HEK293 (cell line): ENCODE data around the gene MARK3.
A peak's percentile ranks its signal among the peaks of the same experiment; 100 is the strongest.

Experiments
- CTCF ChIA-PET: fragments of 350-600 bp; formaldehyde crosslinking; extraction: SDS; loops from one replicate; lab custom pipeline; 2021; ENCODE audit warnings: antibody characterized with exemption; lab: Yijun Ruan, JAX
- POLR2A ChIA-PET: fragments of 300-600 bp; formaldehyde crosslinking; extraction: SDS; loops from one replicate; lab custom pipeline; 2020; ENCODE audit warnings: antibody characterized with exemption, inconsistent platforms; lab: Yijun Ruan, JAX
- H3K27ac ChIP-seq: fragments of 200-500 bp; sonication (Bioruptor generic); 2 replicates; pipeline ENCODE4 v1.5.1; 2014; ENCODE audit warnings: low read depth, low read length, control low read depth, inconsistent platforms; ENCODE audit errors: extremely low read depth
- H3K36me3 ChIP-seq, 2 experiments: fragments of 200-500 bp in 1 of 2; sonication (Bioruptor generic) in 1 of 2; 1 replicate in 1 of 2; 2 replicates in 1 of 2; pipeline ENCODE4 v1.5.1; 2014 to 2017; ENCODE audit warnings: inconsistent platforms in 2 of 2, low read length in 2 of 2; ENCODE audit not compliant: control insufficient read depth in 2 of 2, insufficient read depth in 1 of 2
- H3K4me1 ChIP-seq: fragments of 200-500 bp; sonication (Bioruptor generic); 2 replicates; pipeline ENCODE4 v1.5.1; 2014; ENCODE audit warnings: mild to moderate bottlenecking, low read length, inconsistent platforms; ENCODE audit not compliant: control insufficient read depth, insufficient read depth
- H3K4me3 ChIP-seq: 2 replicates; pipeline ENCODE4 v1.5.1; 2011; ENCODE audit warnings: low read depth, mild to moderate bottlenecking, control low read depth, low read length, moderate library complexity
- H3K9me3 ChIP-seq: fragments of 200-500 bp; sonication (Bioruptor generic); 2 replicates; pipeline ENCODE4 v1.5.1; 2014; ENCODE audit warnings: low read depth, low read length, inconsistent platforms; ENCODE audit not compliant: control insufficient read depth, insufficient read depth
- ATF2 ChIP-seq: fragments of 450-650 bp; formaldehyde crosslinking; IDR thresholded peaks from 2 replicates; pipeline ENCODE4 v1.5.1; 2016; ENCODE audit warnings: missing biosample characterization, missing genetic modification characterization, low read depth
- BCL6B ChIP-seq: fragments of 450-650 bp; formaldehyde crosslinking; IDR thresholded peaks from 2 replicates; pipeline ENCODE4 v1.5.1; 2017; ENCODE audit warnings: missing biosample characterization, missing genetic modification characterization
- KLF8 ChIP-seq: fragments of 450-650 bp; formaldehyde crosslinking; IDR thresholded peaks from 2 replicates; pipeline ENCODE4 v1.5.1; 2016; ENCODE audit warnings: missing biosample characterization, missing genetic modification characterization
- PRDM4 ChIP-seq: fragments of 450-650 bp; formaldehyde crosslinking; IDR thresholded peaks from 2 replicates; pipeline ENCODE4 v1.5.1; 2017; ENCODE audit warnings: missing biosample characterization, missing genetic modification characterization
- REST ChIP-seq: fragments of 450-650 bp; formaldehyde crosslinking; IDR thresholded peaks from 2 replicates; pipeline ENCODE4 v1.5.1; 2016; ENCODE audit warnings: missing biosample characterization, missing genetic modification characterization
- SCRT2 ChIP-seq: fragments of 450-650 bp; formaldehyde crosslinking; IDR thresholded peaks from 2 replicates; pipeline ENCODE4 v1.5.1; 2016; ENCODE audit warnings: missing biosample characterization, missing genetic modification characterization
- ZBTB11 ChIP-seq: fragments of 450-650 bp; formaldehyde crosslinking; conservative IDR thresholded peaks from 2 replicates; pipeline ENCODE4 v1.5.1; 2016; ENCODE audit warnings: low read depth, missing biosample characterization, missing genetic modification characterization
- ZIC2 ChIP-seq: fragments of 450-650 bp; formaldehyde crosslinking; IDR thresholded peaks from 2 replicates; pipeline ENCODE4 v1.5.1; 2016; ENCODE audit warnings: missing biosample characterization, missing genetic modification characterization
- ZNF24 ChIP-seq: fragments of 450-650 bp; formaldehyde crosslinking; IDR thresholded peaks from 2 replicates; pipeline ENCODE4 v1.5.1; 2016; ENCODE audit warnings: missing biosample characterization, missing genetic modification characterization
- ZNF391 ChIP-seq: fragments of 450-650 bp; formaldehyde crosslinking; IDR thresholded peaks from 2 replicates; pipeline ENCODE4 v1.5.1; 2016; ENCODE audit warnings: low read depth, missing biosample characterization, missing genetic modification characterization, borderline replicate concordance
- ZNF610 ChIP-seq: fragments of 450-650 bp; formaldehyde crosslinking; IDR thresholded peaks from 2 replicates; pipeline ENCODE4 v1.5.1; 2016; ENCODE audit warnings: missing biosample characterization, missing genetic modification characterization, borderline replicate concordance
- ZNF624 ChIP-seq: fragments of 450-650 bp; formaldehyde crosslinking; IDR thresholded peaks from 2 replicates; pipeline ENCODE4 v1.5.1; 2017; ENCODE audit warnings: missing biosample characterization, missing genetic modification characterization
- ZNF677 ChIP-seq: fragments of 450-650 bp; IDR thresholded peaks from 2 replicates; pipeline ENCODE4 v1.5.0; 2018; ENCODE audit warnings: missing biosample characterization, mild to moderate bottlenecking, missing genetic modification characterization, moderate library complexity
- ZSCAN18 ChIP-seq: fragments of 450-650 bp; formaldehyde crosslinking; IDR thresholded peaks from 2 replicates; pipeline ENCODE4 v1.5.1; 2016; ENCODE audit warnings: missing biosample characterization, missing genetic modification characterization
- ZSCAN5A ChIP-seq: fragments of 450-650 bp; formaldehyde crosslinking; IDR thresholded peaks from 2 replicates; pipeline ENCODE4 v1.5.1; 2016; ENCODE audit warnings: missing biosample characterization, missing genetic modification characterization

Gene MARK3

GRCh38 chr14:103520269-103520656 is 135.0 kb downstream of the MARK3 start:
- ChIA-PET POLR2A (interaction anchor here (0.8 to 3.3 kb wide), 7 partner anchors 9 to 41 kb away, joined by 3 to 18 read pairs (median 8); partner anchors contain the start of gene TRMT61A), CTCF (interaction anchor here (0.6 to 2.5 kb wide), 6 partner anchors 20 to 590 kb away, joined by 3 to 15 read pairs (median 4); no protein-coding TSS in a partner anchor)
- H3K9me3 ChIP-seq = no peaks in the 10 kb centered on the region
- peaks cover 18% of the 10 kb centered on the region for H3K4me1 ChIP-seq
- 0 out of 2 replicates have a peak, but pooled peaks have one; percentile 12 for TF ChIP-seq ZNF677 (tag by site-specific recombination)
- TF ChIP-seq ZBTB11 (tag by site-specific recombination) = peak; percentile 68; the same call in 1 of the 2 replicates
- TF ChIP-seq SCRT2 (tag by site-specific recombination) = no peak
- H3K36me3 ChIP-seq = peaks cover 0 to 33% of the 10 kb centered on the region in 2 experiments; a peak in 1 of 3 replicates
- H3K4me3 ChIP-seq = peak overlapping the region; percentile 82
- peak overlapping the region; percentile 99 for H3K27ac ChIP-seq

GRCh38 chr14:103520657-103521437 is 135.6 kb downstream of the MARK3 start:
- H3K4me3 ChIP-seq = peak overlapping the region; percentile 82
- POLR2A ChIA-PET = interaction anchor here (0.8 to 3.3 kb wide), 10 partner anchors 8 to 195 kb away, joined by 3 to 18 read pairs (median 6); partner anchors contain the start of genes TRMT61A, XRCC3 and ZFYVE21
- H3K27ac ChIP-seq = peak overlapping the region; percentile 99
- peaks cover 21% of the 10 kb centered on the region for H3K4me1 ChIP-seq
- no peaks in the 10 kb centered on the region for H3K9me3 ChIP-seq
- CTCF ChIA-PET = interaction anchor here (0.6 to 1.5 kb wide), 5 partner anchors 15 to 590 kb away, joined by 3 to 10 read pairs (median 3); no protein-coding TSS in a partner anchor
- peaks cover 0 to 33% of the 10 kb centered on the region in 2 experiments; a peak in 1 of 3 replicates for H3K36me3 ChIP-seq
- peak; percentile 71 for TF ChIP-seq PRDM4 (tag by site-specific recombination)
- TF ChIP-seq REST (tag by site-specific recombination) = peak; percentile 77
- peak; percentile 49; the same call in 1 of the 2 replicates for TF ChIP-seq ZSCAN18
- no peak for TF ChIP-seq BCL6B (tag by site-specific recombination)
- TF ChIP-seq ZIC2 (tag by site-specific recombination) = peak; percentile 96
- TF ChIP-seq ZNF24 (tag by site-specific recombination) = peak; percentile 83
- TF ChIP-seq ZNF610 (tag by site-specific recombination) = 0 out of 2 replicates have a peak, but pooled peaks have one; percentile 76
- TF ChIP-seq KLF8 = peak; percentile 94
- TF ChIP-seq ZNF624 (tag by site-specific recombination) = no peak
- TF ChIP-seq ATF2 (tag by site-specific recombination) = peak; percentile 45
- peak; percentile 88; the same call in 1 of the 2 replicates for TF ChIP-seq ZSCAN5A (tag by site-specific recombination)
- TF ChIP-seq ZNF391 = peak; percentile 93
